ENCODE data around the gene TSPAN3. TPM values are rescaled to one million over a fixed set of nuclear protein-coding genes. Genes with fewer than 3 reads are reported as not detected.

TSPAN3 gene
- total and polyA plus RNA-seq, 2 donors (not counting 3 experiments of a cell fraction or from before 2014, with no cell fraction given), result 215 to 606 TPM

GRCh38 chr15:77042245-77042919 lies 28.5 kb downstream of the TSPAN3 start:
- intact Hi-C loops (cut with micrococcal nuclease) (no loop called here), dilution Hi-C loops (cut with MboI; ENCODE audit: extremely low pct_ligation_motif_present, low sequenced_read_pairs) (no loop called here)
- Histone ChIP-seq H3K79me2 (ENCODE audit: control insufficient read depth, insufficient read depth, low read length) (no peaks in the 10 kb centered on the region), H3K9me3 (replicated peaks; ENCODE audit: control insufficient read depth, insufficient read depth, low read length) (no peaks in the 10 kb centered on the region), H3K4me3 (replicated peaks in 1 of 3; ENCODE audit: insufficient read depth in 1 of 3, low read depth in 1 of 3, low read length in 3 of 3) (no peak overlapping the region), H3K9me1 (replicated peaks; ENCODE audit: control insufficient read depth, extremely low read depth, insufficient read depth, low read length) (no peaks in the 10 kb centered on the region), H3K4me1 (ENCODE audit: control insufficient read depth, extremely low read depth, insufficient read depth, low read length) (no peaks in the 10 kb centered on the region), H3K9ac (replicated peaks; ENCODE audit: extremely low read depth, insufficient read depth, low read length) (no peak overlapping the region), H3K27me3 (ENCODE audit: control insufficient read depth in 2 of 2, insufficient read depth in 2 of 2, low read length in 2 of 2) (no peaks in the 10 kb centered on the region), H3K27ac (ENCODE audit: insufficient read depth, low read depth, low read length) (no peak overlapping the region), H4K20me1 (replicated peaks; ENCODE audit: control insufficient read depth, extremely low read depth, insufficient read depth, low read length) (no peaks in the 10 kb centered on the region), H3K4me2 (ENCODE audit: insufficient read depth, low read length) (no peak overlapping the region), H3K36me3 (ENCODE audit: control insufficient read depth in 2 of 2, extremely low read depth in 1 of 2, insufficient read depth in 2 of 2, low read length in 2 of 2) (peaks cover 7 to 18% of the 10 kb centered on the region in 2 experiments), H2AFZ (ENCODE audit: low read depth, low read length) (no peak overlapping the region)
- ChIA-PET CTCF (interaction anchor here (2.2 kb wide), 1 partner anchor 18 kb away, joined by 6 read pairs; no protein-coding TSS in a partner anchor), POLR2A (no interaction called here)
- TF ChIP-seq POLR2AphosphoS5 (IDR thresholded peaks at IDR 0.05; ENCODE audit: insufficient read depth, low read depth, low read length), result no peak
- no peak for TF ChIP-seq POLR2A (IDR thresholded peaks at IDR 0.05; ENCODE audit: low read depth, low read length)
- TF ChIP-seq, protein P1, sequence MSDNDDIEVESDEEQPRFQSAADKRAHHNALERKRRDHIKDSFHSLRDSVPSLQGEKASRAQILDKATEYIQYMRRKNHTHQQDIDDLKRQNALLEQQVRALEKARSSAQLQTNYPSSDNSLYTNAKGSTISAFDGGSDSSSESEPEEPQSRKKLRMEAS (IDR thresholded peaks at IDR 0.05; ENCODE audit: insufficient read depth, insufficient read length), result no peak
- TF ChIP-seq, protein P2, sequence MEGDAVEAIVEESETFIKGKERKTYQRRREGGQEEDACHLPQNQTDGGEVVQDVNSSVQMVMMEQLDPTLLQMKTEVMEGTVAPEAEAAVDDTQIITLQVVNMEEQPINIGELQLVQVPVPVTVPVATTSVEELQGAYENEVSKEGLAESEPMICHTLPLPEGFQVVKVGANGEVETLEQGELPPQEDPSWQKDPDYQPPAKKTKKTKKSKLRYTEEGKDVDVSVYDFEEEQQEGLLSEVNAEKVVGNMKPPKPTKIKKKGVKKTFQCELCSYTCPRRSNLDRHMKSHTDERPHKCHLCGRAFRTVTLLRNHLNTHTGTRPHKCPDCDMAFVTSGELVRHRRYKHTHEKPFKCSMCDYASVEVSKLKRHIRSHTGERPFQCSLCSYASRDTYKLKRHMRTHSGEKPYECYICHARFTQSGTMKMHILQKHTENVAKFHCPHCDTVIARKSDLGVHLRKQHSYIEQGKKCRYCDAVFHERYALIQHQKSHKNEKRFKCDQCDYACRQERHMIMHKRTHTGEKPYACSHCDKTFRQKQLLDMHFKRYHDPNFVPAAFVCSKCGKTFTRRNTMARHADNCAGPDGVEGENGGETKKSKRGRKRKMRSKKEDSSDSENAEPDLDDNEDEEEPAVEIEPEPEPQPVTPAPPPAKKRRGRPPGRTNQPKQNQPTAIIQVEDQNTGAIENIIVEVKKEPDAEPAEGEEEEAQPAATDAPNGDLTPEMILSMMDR (IDR thresholded peaks at IDR 0.05; ENCODE audit: extremely low read depth in 1 of 2, insufficient read depth in 1 of 2, low read depth in 1 of 2, low read length in 2 of 2), result no peak
- no peak for TF ChIP-seq GATA2 (IDR thresholded peaks at IDR 0.05; ENCODE audit: insufficient read depth, insufficient read length, low read depth, low read length)
- no peak for TF ChIP-seq FOS (IDR thresholded peaks at IDR 0.05; ENCODE audit: borderline replicate concordance, insufficient read depth, low read length)
- no peak for TF ChIP-seq JUN (IDR thresholded peaks at IDR 0.05; ENCODE audit: borderline replicate concordance, insufficient read depth, insufficient read length, low read depth)
- no peak for TF ChIP-seq EZH2 (IDR thresholded peaks at IDR 0.05; ENCODE audit: borderline replicate concordance, low read depth, low read length, severe bottlenecking)
- TF ChIP-seq MYC (IDR thresholded peaks at IDR 0.05; ENCODE audit: low read depth, low read length), result no peak
- FAIRE-seq, result no peak
- no TSS peak for BruUV-seq (replicated peaks)
- DNase-seq (ENCODE audit: low read depth, low spot score), result no peak

Measured in endothelial cell of umbilical vein (primary cell).